ENCODE measurements around the gene OXLD1. TPM values are rescaled to one million over a fixed set of nuclear protein-coding genes. Genes with fewer than 3 reads are reported as not detected.

The OXLD1 gene
- total RNA-seq, 4 donors from 2014 or later = 18.4 to 26.5 (median 21.6) TPM

DNA sequence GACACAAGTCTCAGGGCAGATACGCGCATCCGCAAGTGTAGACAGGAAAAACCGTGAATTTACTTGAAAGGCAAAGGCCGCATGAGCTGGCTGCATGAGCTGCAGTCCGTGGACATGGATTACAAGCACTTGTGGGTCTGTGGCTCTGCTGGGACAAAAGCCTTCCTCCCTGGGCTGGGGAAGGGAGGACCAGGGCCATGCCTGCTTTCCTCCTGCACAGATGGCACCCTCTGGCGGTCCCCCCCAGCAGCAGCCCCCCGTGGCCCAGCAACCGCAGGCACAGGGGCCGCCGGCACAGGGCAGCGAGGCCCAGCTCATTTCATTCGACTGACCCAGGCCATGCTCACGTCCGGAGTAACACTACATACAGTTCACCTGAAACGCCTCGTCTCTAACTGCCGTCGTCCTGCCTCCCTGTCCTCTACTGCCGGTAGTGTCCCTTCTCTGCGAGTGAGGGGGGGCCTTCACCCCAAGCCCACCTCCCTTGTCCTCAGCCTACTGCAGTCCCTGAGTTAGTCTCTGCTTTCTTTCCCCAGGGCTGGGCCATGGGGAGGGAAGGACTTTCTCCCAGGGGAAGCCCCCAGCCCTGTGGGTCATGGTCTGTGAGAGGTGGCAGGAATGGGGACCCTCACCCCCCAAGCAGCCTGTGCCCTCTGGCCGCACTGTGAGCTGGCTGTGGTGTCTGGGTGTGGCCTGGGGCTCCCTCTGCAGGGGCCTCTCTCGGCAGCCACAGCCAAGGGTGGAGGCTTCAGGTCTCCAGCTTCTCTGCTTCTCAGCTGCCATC, 35.1 kb upstream of the OXLD1 start:
- no peak for TF ChIP-seq CTCF (IDR thresholded peaks at IDR 0.05)
- DNase-seq (ENCODE audit: low spot score) (no peak), ATAC-seq (ENCODE audit: low FRiP score) (no peak)

- ATAC-seq (ENCODE audit: low FRiP score) (no peak), DNase-seq (ENCODE audit: low spot score) (no peak)
- TF ChIP-seq CTCF (IDR thresholded peaks at IDR 0.05) = no peak
These were observed 34.2 kb upstream of the OXLD1 start for GRCh38 chr17:81700353-81701287.

- DNase-seq (ENCODE audit: low spot score) (no peak), ATAC-seq (ENCODE audit: low FRiP score) (no peak)
- TF ChIP-seq CTCF (IDR thresholded peaks at IDR 0.05) = no peak
These were observed 31.0 kb upstream of the OXLD1 start for GRCh38 chr17:81697261-81698044.

- TF ChIP-seq CTCF (IDR thresholded peaks at IDR 0.05) = no peak
- DNase-seq (ENCODE audit: low spot score) = no peak
- no peak for ATAC-seq (ENCODE audit: low FRiP score)
These were observed 30.0 kb upstream of the OXLD1 start for GRCh38 chr17:81696218-81696941.

- ATAC-seq (ENCODE audit: low FRiP score) (no peak), DNase-seq (ENCODE audit: low spot score) (no peak)
- TF ChIP-seq CTCF (IDR thresholded peaks at IDR 0.05) = no peak
These were observed 29.4 kb upstream of the OXLD1 start for GRCh38 chr17:81695801-81696200.

DNA sequence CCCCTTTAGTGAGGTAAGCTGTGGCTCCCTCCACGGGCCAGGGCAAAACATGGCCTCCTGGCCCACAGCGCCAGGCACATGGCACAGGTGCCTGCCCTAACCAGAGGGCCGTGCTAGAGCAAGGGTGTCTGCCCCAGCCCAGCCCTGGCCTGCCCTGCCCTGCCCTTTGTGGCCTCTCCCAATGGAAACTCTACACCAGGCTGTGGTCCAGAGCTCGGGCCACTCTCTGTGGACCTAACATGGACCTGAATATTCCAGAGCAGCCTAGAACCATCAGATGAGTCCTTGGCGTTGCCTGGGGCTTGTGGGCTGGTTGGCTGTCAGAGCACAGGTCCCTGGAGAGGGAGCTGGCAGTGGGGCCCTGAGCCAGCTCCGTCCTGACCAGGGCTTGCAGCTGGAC, 28.8 kb upstream of the OXLD1 start:
- ATAC-seq (ENCODE audit: low FRiP score) (no peak), DNase-seq (ENCODE audit: low spot score) (no peak)
- no peak for TF ChIP-seq CTCF (IDR thresholded peaks at IDR 0.05)

All from omental fat pad (tissue), 4 donors.